GM12873 (cell line): ENCODE data around the gene TEPSIN.

ENCODE experiments used
- TF ChIP-seq, protein P1 (sequence below): IDR thresholded peaks from 2 replicates; pipeline ENCODE4 v1.5.1; 2012; ENCODE audit warnings: low read depth, mild to moderate bottlenecking, moderate library complexity, low read length, control low read depth; ENCODE audit not compliant: insufficient read depth; ENCODE audit errors: missing control alignments

TEPSIN gene, protein sequence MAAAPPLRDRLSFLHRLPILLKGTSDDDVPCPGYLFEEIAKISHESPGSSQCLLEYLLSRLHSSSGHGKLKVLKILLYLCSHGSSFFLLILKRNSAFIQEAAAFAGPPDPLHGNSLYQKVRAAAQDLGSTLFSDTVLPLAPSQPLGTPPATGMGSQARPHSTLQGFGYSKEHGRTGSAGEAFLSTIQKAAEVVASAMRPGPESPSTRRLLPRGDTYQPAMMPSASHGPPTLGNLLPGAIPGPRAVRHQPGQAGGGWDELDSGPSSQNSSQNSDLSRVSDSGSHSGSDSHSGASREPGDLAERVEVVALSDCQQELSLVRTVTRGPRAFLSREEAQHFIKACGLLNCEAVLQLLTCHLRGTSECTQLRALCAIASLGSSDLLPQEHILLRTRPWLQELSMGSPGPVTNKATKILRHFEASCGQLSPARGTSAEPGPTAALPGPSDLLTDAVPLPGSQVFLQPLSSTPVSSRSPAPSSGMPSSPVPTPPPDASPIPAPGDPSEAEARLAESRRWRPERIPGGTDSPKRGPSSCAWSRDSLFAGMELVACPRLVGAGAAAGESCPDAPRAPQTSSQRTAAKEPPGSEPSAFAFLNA

DNA sequence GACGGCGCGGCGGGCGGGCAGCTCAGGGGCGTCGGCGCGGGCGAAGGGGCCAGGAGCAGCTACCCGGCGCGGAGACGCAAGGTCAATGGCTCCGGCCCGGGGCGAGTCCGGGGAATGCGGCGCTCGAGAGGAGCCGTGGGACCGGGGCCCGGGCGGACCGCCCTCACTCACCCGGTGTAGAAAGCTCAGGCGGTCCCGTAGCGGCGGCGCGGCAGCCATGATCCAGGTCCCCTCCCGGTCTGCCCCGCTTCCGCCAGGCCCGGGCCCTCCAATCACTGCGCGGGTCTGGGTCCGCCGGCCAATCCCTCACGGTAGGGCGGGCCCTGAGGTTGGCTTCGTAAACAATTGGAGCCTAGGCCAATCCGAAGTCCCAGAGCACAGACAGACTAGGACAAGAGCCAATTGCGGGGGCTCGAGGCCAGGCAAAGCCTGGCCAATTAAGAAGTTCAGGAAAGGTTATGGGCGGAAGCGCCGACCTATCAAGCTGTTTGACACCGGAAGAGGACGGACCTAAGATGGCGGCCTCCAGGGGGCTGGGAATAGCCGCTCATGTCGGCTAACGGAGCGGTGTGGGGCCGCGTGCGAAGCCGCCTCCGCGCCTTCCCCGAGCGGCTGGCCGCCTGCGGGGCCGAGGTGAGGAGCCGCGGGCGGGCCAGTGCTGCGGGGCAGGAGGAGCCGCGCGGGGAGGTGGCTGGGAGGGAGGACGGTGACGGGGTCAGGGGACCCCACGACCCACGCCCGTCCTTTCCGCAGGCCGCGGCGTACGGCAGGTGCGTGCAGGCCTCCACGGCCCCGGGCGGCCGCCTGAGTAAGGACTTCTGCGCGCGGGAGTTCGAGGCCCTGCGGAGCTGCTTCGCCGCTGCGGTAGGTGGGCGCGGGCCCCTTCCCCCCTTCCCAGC is at the start of gene TEPSIN, which contains the start of gene NDUFAF8:
Gene TEPSIN (minus strand): TSS at position 241 of the 899 bp plus-strand sequence. CDS start 22 bp downstream, at position 219.
Gene NDUFAF8 (plus strand): TSS at position 504 of the 899 bp plus-strand sequence. CDS start 46 bp downstream, at position 550.
- TF ChIP-seq, protein P1, sequence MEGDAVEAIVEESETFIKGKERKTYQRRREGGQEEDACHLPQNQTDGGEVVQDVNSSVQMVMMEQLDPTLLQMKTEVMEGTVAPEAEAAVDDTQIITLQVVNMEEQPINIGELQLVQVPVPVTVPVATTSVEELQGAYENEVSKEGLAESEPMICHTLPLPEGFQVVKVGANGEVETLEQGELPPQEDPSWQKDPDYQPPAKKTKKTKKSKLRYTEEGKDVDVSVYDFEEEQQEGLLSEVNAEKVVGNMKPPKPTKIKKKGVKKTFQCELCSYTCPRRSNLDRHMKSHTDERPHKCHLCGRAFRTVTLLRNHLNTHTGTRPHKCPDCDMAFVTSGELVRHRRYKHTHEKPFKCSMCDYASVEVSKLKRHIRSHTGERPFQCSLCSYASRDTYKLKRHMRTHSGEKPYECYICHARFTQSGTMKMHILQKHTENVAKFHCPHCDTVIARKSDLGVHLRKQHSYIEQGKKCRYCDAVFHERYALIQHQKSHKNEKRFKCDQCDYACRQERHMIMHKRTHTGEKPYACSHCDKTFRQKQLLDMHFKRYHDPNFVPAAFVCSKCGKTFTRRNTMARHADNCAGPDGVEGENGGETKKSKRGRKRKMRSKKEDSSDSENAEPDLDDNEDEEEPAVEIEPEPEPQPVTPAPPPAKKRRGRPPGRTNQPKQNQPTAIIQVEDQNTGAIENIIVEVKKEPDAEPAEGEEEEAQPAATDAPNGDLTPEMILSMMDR, result no peak

DNA sequence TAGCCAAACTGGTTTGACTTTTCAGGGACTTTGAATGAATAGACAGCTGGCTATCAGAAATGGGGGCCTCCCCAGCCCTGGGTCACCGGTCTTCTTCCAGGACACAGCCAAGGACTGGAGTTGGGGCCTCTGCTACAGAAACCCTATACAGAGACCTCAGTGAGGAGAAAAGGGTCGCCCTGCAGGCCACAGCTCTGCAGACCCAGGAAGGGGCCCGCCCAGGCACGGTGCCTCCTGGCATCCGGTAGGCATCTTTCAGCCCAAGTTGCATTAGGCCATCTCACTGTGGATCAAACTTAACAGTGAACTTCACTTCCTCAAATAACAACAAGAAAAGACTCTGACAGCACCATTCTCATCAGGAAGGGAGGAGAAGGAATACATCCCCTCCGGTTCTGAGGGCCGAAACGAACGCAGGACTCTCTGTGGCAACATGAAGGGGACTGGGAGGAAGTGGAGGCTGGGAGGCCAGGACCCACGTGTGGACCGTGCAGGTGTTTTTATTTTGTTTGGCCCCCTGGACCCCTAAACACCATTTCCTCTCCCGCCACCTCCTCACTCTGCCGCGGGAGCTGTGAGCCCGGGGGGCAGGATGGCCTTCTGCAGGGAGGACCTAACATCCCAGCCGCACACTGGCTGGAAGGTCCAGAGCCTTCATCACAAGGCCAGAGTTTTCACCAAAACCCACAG is 49.0 kb upstream of the TEPSIN start:
- TF ChIP-seq, protein P1, result no peak

DNA sequence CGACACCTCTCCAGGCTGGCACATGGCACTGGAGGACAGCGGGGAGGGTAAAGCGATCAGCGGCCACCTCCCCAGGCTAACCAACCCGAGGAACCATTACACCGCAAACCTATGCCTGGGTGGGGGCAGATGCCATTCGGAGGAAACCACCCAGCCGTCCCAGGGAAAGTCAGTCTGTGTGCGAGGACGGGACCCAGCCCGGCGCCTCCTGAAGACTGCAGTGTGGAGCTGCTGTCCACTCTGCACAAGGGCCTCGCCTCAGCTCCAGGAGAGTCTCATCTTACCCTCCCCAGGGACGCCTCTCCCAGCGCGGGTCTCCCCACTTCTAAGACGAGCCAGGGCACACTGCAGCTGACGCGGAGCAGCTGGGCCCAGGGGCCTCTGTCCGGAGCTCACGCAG is 48.3 kb upstream of the TEPSIN start:
- TF ChIP-seq, protein P1, result no peak

DNA sequence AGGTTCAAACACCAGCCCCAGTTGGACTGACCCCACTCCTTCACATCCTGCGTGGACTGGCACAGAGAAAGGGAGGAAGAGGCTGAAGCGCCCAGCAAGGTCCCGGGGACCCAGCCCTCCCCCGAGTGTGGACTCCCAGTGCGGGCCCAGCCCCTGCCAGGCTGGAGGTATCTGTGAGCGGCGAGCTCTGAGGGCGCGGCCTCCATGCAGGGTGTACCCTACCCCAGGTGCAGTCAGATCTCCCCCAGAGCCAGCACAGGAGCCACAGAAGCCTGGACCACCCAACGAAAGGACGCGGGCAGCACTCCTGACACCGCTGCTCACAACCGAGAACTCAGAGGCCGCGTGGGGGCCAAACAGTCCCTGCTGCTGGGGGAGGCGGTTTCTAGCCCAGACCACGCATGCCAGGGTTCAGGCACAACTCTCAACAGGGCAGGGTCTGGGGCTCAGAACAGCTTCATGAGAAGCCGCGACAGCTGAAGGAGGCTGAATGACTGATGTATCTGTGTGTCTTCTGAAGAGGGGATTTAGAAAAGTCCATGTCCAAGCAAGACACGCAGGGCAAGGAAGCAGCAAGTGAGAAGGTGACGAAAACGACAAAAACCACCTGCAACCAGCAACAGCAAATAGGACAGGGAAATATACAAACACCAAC is 47.8 kb upstream of the TEPSIN start:
- TF ChIP-seq, protein P1, result no peak

DNA sequence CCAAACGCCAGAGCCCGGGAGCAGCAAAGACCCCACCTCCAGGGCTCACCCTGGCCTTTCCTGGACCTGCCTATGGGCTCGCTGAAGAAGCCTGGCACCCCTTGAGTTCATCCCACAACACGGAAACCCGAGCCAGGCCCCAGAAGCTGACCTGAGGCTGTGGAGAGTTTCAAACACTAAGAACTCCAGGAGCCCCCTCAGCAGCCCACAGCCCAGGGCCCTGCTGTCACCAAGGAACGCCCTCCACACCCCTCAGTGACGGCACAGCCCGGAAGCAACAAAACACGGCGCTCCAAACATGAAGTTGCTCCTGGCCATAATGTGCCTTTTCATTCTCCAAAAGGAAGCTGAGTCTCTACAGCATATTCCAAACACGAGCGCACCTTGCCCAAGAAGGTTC is 47.0 kb upstream of the TEPSIN start:
- TF ChIP-seq, protein P1, result no peak

DNA sequence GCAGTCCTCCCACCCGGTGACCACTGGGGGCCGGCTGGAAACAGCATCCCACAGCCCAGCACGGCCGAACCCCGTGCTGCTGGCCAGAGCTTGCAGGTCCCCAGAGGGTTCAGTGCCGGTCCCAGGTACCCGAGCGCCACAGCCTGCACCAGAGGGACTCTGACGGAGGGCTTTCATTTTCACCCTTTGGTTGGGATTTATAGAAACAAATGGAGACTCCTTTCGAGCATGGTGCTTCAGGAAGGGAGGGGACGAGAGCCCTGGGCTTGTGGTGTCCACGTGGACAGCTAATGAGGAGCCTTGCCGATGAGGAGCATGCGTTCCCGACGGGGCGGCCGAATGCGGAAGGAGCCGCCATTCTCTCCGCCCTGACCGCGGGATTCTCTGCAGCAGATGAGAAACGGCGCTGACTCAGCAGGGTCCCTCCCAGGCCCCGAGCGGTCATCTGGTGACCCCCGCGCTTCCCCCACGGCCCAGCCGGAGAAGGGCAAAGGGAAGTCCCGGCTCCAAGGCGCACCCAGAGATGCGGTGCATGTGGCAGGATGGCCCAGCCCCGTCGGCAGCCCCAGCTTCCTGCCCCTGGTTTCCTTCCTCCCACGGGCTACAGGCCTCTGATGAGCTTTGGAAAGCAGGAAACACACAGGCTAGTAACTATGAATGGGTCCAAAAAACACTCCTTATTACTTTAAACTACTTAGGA is 46.5 kb upstream of the TEPSIN start:
- TF ChIP-seq, protein P1, result no peak
